Esophagus muscularis mucosa (tissue), 4 donors: ENCODE measurements around the gene ACVR1B. TPM values are rescaled to one million over a fixed set of nuclear protein-coding genes. Genes with fewer than 3 reads are reported as not detected.

Source experiments
- DNase-seq: peaks from one replicate; pipeline ENCODE4 v3.0.0-alpha.2; 2017; ENCODE audit errors: extremely low spot score
- H3K27ac ChIP-seq, 4 donors: fragments of 200-600 bp; sonication (generic); replicated peaks in 1 of 4; 1 replicate in 3 of 4; 2 replicates in 1 of 4; pipeline ENCODE4 v1.5.1; 2016 to 2019; ENCODE audit warnings: mild to moderate bottlenecking in 1 of 4
- H3K27me3 ChIP-seq, 4 donors: fragments of 200-600 bp; sonication (generic); one replicate each; pipeline versions ENCODE4 v1.5.1 to v1.6.0; 2016 to 2019
- H3K36me3 ChIP-seq, 4 donors: fragments of 200-600 bp; sonication (generic); one replicate each; pipeline ENCODE4 v1.5.1; 2016 to 2019
- H3K4me1 ChIP-seq, 4 donors: fragments of 200-600 bp; sonication (generic); one replicate each; pipeline ENCODE4 v1.5.1; 2016 to 2019
- H3K4me3 ChIP-seq, 4 donors: fragments of 200-600 bp; sonication (generic); 1 replicate in 2 of 4; 2 replicates in 2 of 4; pipeline ENCODE4 v1.5.1; 2016 to 2019; ENCODE audit warnings: mild to moderate bottlenecking in 4 of 4, moderate library complexity in 1 of 4
- H3K9me3 ChIP-seq, 4 donors: fragments of 200-600 bp; sonication (generic); 1 replicate in 3 of 4; 2 replicates in 1 of 4; pipeline ENCODE4 v1.5.1; 2016 to 2019
- EP300 ChIP-seq: sonication (generic); formaldehyde crosslinking; IDR thresholded peaks from one replicate; pipeline ENCODE4 v1.6.1; 2017; ENCODE audit warnings: antibody characterized with exemption
- POLR2A ChIP-seq: fragments of 450-650 bp; IDR thresholded peaks from one replicate; pipeline ENCODE4 v1.6.1; 2017; ENCODE audit warnings: antibody characterized with exemption, moderate library complexity, mild to moderate bottlenecking, low read depth
- POLR2AphosphoS5 ChIP-seq, 2 donors: sonication (generic); formaldehyde crosslinking; IDR thresholded peaks; one replicate each; pipeline ENCODE4 v1.6.1; 2017; ENCODE audit warnings: antibody characterized with exemption in 2 of 2
- WGBS: methylation state at CpG from one replicate; pipeline ENCODE4 v1.1.5; 2018; 5-methylcytosine and 5-hydroxymethylcytosine counted together
- intact Hi-C: fragments of 100-400 bp; cut with DNase I; formaldehyde crosslinking; loops from one replicate; pipeline ENCODE4 v1.15.1; 2023
- total RNA-seq, 4 donors: library from RNA; depleted of rRNA; stranded (reverse); fragments of >200 nt; gene quantifications; one replicate each; pipeline versions ENCODE4 v1.1.0 to v1.2.1, GENCODE V29; 2016
- TF ChIP-seq, protein P1 (sequence below), 3 experiments: fragments of 200-600 bp in 2 of 3; fragments of 450-650 bp in 1 of 3; sonication (generic) in 2 of 3; IDR thresholded peaks; one replicate each; pipeline ENCODE4 v1.5.1; 2017 to 2019; ENCODE audit warnings: antibody characterized with exemption in 3 of 3, mild to moderate bottlenecking in 2 of 3, moderate library complexity in 1 of 3

ACVR1B gene
- total RNA-seq, 4 donors from 2014 or later, result 9.1 to 22.4 (median 13.9) TPM

DNA sequence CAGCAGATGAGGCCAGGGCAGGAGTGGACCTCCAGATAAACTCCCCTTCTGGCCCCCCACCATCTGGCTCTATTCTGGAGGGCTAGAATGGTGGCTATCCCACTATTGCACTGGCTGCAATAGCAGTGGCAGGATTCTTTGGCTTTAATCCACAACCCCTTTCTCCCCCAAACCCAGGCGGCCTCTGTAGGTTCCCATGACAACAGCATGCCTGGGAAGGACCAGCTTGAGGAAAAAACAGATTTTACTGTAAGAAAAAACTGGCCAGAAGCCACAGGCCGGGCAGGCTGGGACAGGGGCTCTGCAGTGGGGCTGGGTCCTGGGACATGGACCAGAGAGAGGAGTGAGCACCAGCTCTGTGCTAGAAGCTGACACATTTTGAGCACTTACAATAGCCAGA is 13.6 kb upstream of the ACVR1B start:
- peaks cover 0 to 17% (median 0%) of the 10 kb centered on the region in 4 donors for H3K27me3 ChIP-seq
- 53% methylated on average over 2 of the region's 2 CpGs for WGBS
- TF ChIP-seq, protein P1, sequence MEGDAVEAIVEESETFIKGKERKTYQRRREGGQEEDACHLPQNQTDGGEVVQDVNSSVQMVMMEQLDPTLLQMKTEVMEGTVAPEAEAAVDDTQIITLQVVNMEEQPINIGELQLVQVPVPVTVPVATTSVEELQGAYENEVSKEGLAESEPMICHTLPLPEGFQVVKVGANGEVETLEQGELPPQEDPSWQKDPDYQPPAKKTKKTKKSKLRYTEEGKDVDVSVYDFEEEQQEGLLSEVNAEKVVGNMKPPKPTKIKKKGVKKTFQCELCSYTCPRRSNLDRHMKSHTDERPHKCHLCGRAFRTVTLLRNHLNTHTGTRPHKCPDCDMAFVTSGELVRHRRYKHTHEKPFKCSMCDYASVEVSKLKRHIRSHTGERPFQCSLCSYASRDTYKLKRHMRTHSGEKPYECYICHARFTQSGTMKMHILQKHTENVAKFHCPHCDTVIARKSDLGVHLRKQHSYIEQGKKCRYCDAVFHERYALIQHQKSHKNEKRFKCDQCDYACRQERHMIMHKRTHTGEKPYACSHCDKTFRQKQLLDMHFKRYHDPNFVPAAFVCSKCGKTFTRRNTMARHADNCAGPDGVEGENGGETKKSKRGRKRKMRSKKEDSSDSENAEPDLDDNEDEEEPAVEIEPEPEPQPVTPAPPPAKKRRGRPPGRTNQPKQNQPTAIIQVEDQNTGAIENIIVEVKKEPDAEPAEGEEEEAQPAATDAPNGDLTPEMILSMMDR (IDR thresholded peaks at IDR 0.05), result no peak
- TF ChIP-seq POLR2A (no peak), POLR2AphosphoS5 (IDR thresholded peaks at IDR 0.05) (no peak), EP300 (no peak)
- no peak for DNase-seq
- intact Hi-C loops, result no loop called here
- no peaks in the 10 kb centered on the region for H3K9me3 ChIP-seq
- no peak overlapping the region for H3K4me3 ChIP-seq
- no peak overlapping the region for H3K27ac ChIP-seq
- no peaks in the 10 kb centered on the region for H3K36me3 ChIP-seq
- H3K4me1 ChIP-seq, result peaks cover 0 to 9% (median 3%) of the 10 kb centered on the region in 4 donors

DNA sequence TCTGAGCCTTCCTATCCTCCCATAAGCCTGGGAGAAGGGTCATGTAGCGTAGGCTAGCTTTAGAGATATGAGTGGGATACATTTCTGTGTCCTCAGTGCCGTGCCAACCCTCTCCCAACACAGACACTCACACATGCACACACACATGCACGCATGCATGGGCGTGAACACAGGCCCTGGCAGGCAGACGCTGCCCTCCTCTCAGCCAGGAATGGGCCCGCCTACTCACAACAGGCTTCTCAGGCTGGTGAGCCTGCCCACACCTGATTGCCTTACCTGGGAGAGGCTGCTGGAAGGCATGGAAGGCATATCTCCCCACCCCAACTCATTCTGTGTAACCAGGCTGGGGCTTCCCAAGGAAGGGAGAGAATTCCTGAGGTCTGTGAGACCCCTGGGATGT is 12.8 kb upstream of the ACVR1B start:
- H3K36me3 ChIP-seq, result no peaks in the 10 kb centered on the region
- peaks cover 0 to under 1% (median 0%) of the 10 kb centered on the region in 4 donors for H3K9me3 ChIP-seq
- peaks cover 0 to 9% (median 3%) of the 10 kb centered on the region in 4 donors for H3K4me1 ChIP-seq
- DNase-seq, result no peak
- TF ChIP-seq EP300 (no peak), POLR2A (no peak), POLR2AphosphoS5 (IDR thresholded peaks at IDR 0.05) (no peak)
- TF ChIP-seq, protein P1 (IDR thresholded peaks at IDR 0.05), result no peak
- no peak overlapping the region for H3K4me3 ChIP-seq
- WGBS, result 82% methylated on average over 5 of the region's 6 CpGs
- no peak overlapping the region for H3K27ac ChIP-seq
- intact Hi-C loops, result no loop called here
- H3K27me3 ChIP-seq, result peaks cover 0 to 17% (median 0%) of the 10 kb centered on the region in 4 donors

DNA sequence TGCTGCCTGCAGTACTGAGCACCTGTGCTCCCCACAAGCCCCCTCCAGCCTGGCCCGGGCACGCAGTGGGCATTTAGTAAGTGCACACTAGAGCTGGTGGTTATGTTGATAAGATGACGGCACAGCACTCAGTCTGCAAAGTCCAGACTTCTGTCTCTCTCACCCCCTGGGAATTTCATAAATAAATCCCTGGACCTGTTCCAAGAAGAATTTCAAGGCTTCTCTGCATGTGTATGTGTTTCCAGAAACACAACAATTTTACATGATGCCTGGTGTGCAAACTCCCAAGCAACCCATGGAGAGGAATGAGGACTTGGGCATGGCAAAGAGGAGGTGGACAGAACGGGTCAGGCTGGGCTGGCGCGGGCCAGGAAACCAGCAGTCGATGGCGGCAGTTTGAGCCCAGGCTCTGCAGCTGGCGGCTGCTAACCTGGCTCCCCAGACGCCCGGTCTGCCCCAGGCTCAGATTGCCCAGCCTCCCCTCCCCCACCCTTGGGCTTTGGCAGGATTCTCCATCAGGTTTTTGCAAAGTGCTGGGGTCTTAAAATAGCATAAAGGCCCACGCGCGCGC is 10.4 kb upstream of the ACVR1B start:
- no peaks in the 10 kb centered on the region for H3K36me3 ChIP-seq
- H3K27ac ChIP-seq, result no peak overlapping the region
- intact Hi-C loops, result no loop called here
- peaks cover 0 to 17% (median 0%) of the 10 kb centered on the region in 4 donors for H3K27me3 ChIP-seq
- 44% methylated on average over 15 of the region's 15 CpGs for WGBS
- H3K4me3 ChIP-seq, result no peak overlapping the region
- no peak for DNase-seq
- H3K9me3 ChIP-seq, result peaks cover 0 to 16% (median 14%) of the 10 kb centered on the region in 4 donors
- H3K4me1 ChIP-seq, result peaks cover 0 to 9% (median 3%) of the 10 kb centered on the region in 4 donors
- no peak for TF ChIP-seq POLR2A
- no peak for TF ChIP-seq EP300
- no peak for TF ChIP-seq POLR2AphosphoS5 (IDR thresholded peaks at IDR 0.05)
- TF ChIP-seq, protein P1 (IDR thresholded peaks at IDR 0.05), result no peak

DNA sequence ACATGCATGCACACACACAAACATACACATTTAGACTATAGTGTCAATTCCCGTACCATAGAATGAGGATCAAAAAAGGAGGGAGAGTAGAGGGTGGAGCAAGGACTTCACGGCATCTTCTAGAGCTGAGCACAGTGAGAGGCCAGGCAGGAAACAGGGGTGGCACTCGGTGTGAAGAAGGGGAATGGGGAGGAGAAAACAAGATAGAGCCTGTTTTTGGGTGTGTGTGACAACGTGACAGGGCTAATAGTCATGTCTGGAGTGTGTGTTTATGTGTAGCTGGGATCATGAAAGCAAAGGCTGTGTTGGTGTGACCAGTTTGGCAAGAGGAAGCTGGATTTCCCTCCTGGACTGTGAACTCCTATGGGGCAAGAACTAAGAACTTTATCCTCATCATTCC is 9.9 kb upstream of the ACVR1B start:
- 55% methylated on average over 4 of the region's 4 CpGs for WGBS
- Histone ChIP-seq H3K4me3 (no peak overlapping the region), H3K36me3 (no peaks in the 10 kb centered on the region), H3K27me3 (peaks cover 0 to 17% (median 0%) of the 10 kb centered on the region in 4 donors), H3K9me3 (peaks cover 0 to 16% (median 14%) of the 10 kb centered on the region in 4 donors), H3K4me1 (peaks cover 0 to 9% (median 3%) of the 10 kb centered on the region in 4 donors), H3K27ac (no peak overlapping the region)
- intact Hi-C loops, result no loop called here
- TF ChIP-seq POLR2A (no peak), EP300 (no peak), POLR2AphosphoS5 (IDR thresholded peaks at IDR 0.05) (no peak)
- TF ChIP-seq, protein P1 (IDR thresholded peaks at IDR 0.05), result no peak
- no peak for DNase-seq
